Measurements from ENCODE around the gene OR4C46.
"Not testable (repeated sequence)": the region's sequence is repeated elsewhere in the genome, so short reads cannot be mapped to it uniquely, and the experiment has no call there.

The OR4C46 gene

DNA sequence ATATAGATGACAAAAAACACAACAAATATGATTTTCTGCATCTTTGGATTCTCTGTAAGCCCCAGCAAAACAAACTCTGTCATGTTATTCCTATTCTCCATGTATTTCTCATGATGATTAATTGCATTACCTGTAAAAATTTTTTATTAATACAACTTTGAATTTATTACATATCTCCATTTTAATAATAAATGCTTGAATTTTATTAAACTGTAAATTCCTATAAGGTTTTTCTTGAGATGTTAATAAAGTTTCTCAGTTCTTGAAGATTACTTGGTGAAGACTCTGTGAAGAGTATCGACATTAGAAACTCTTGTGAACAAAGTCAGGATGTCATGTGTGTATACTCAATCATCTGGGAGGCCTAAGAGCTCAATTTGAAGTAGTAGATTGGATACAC, at the start of gene OR4C46:
TSS of gene OR4C46 (minus strand) at position 101 of the 400 bp plus-strand sequence. CDS start at position 101, 0 bp downstream.
- no peak for DNase-seq

DNA sequence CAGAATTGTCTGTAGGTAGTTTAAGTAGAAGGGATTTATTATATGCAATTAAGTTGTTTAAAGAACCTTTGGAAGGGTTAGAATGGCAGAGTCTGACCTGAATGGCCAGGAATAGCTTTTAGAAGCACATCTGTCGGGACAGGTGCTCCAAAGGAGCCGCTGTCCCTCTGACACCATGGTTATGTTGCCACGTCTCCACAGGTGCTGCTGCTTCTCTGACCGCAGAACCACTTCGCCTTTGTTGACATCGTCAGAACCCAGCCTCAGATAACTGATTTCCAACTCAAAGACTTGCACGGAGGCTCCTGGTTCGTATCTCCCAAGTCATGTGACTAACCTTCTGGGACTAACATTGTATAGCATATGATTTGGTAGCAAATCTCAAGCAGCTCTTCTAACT, 41.8 kb upstream of the OR4C46 start:
- not testable (repeated sequence) for DNase-seq

DNA sequence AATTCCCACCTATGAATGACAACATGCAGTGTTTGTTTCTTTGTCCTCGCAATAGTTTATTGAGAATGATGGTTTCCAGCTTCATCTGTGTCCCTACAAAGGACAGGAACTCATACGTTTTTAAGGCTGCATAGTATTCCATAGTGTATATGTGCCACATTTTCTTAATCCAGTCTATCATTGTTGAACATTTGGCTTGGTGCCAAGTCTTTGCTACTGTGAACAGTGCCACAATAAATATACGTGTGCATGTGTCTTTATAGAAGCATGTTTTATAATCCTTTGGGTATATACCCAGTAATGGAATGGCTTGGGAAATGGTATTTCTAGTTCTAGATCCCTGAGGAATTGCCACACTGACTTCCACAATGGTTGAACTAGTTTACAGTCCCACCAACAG, 42.4 kb downstream of the OR4C46 start:
- DNase-seq: not testable (repeated sequence)

DNA sequence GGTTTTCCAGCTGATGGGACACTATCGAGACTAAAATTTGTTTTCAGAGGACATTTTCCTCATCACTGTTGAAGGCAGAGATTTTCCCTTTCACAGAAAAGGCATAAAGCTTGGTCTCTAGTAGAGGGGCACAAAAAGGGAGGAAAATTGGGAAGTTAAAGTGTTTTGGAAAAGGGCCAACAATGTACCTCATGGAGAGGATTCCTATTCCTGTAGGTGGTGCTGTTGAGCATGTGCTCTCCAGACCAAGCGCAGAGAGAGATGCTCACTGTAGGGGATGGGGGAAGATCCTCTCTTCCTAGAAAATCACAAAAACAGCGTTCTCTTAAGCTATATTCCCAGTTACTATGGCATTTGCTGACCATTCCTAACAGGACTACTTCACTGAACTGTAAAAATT, 44.9 kb downstream of the OR4C46 start:
- DNase-seq: no peak

DNA sequence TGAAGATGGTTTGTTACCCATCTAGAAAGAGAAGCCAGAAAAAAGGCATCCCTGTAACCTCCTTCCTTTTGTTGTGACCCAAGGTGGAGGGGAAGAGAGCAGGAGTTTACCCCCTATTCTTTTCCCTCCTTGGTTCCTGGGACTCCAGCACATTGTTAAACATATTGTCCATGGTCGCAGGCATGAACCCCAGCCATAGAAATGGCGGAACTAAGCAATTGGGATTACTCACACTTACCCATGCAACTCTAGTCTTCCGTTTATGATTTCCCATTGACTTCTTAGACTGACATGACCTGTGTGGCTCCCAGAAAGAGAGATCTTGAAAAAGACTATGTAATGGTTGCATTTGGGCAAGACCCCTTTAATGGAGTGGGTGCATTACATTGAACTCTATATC, 45.4 kb downstream of the OR4C46 start:
- DNase-seq: no peak
